ENCODE data around the gene SEBOX. TPM values are rescaled to one million over a fixed set of nuclear protein-coding genes. Genes with fewer than 3 reads are reported as not detected.

SEBOX gene
- polyA plus RNA-seq, 3 donors, result not detected

GRCh38 chr17:28331891-28332420, 33.0 kb downstream of the SEBOX start:
- peaks cover 53% of the 10 kb centered on the region for H3K79me2 ChIP-seq (ENCODE audit: insufficient read depth, low read length)
- no peak overlapping the region for H3K4me3 Mint-ChIP-seq

GRCh38 chr17:28330671-28331070, 34.3 kb downstream of the SEBOX start:
- Histone ChIP-seq H4K20me1 (ENCODE audit: insufficient read depth, low read length) (no peaks in the 10 kb centered on the region), H3K27ac (ENCODE audit: low read depth in 1 of 2, low read length in 2 of 2) (peak overlapping the region in 1 of 2 donors; percentile 96), H3K27me3 (ENCODE audit: control insufficient read depth in 2 of 2, insufficient read depth in 2 of 2, low read length in 2 of 2) (no peaks in the 10 kb centered on the region), H2AFZ (ENCODE audit: insufficient read depth, low read depth, low read length, poor library complexity, severe bottlenecking) (no peak overlapping the region), H3K4me3 (replicated peaks in 1 of 3; ENCODE audit: low read depth in 2 of 3, low read length in 3 of 3) (no peak overlapping the region), H3K9ac (ENCODE audit: insufficient read depth, low read length, poor library complexity, severe bottlenecking) (no peak overlapping the region), H3K36me3 (replicated peaks in 1 of 2; ENCODE audit: control insufficient read depth in 1 of 2, insufficient read depth in 2 of 2, low read length in 2 of 2) (peaks cover 42 to 67% of the 10 kb centered on the region in 2 donors), H3K4me1 (ENCODE audit: control insufficient read depth in 1 of 2, insufficient read depth in 2 of 2, low read length in 2 of 2) (peaks cover 21 to 23% of the 10 kb centered on the region in 2 donors), H3K4me2 (replicated peaks; ENCODE audit: extremely low read depth, low read length, poor library complexity, severe bottlenecking) (no peak overlapping the region), H3K9me3 (replicated peaks in 1 of 2; ENCODE audit: control insufficient read depth in 1 of 2, insufficient read depth in 1 of 2, low read length in 2 of 2) (no peaks in the 10 kb centered on the region), H3K79me2 (ENCODE audit: insufficient read depth, low read length) (peaks cover 40% of the 10 kb centered on the region)
- H3K27ac Mint-ChIP-seq, result peak overlapping the region in 1 of 7 donors; percentile 76
- H3K27me3 Mint-ChIP-seq (ENCODE audit: low read depth in 3 of 3), result peaks cover 0 to 1% (median 0%) of the 10 kb centered on the region in 3 donors
- DNase-seq, result no peak
- peaks cover 25% of the 10 kb centered on the region for H3K4me1 Mint-ChIP-seq
- TF ChIP-seq CTCF (IDR thresholded peaks at IDR 0.05), result no peak
- H3K36me3 Mint-ChIP-seq, result peaks cover 51 to 68% of the 10 kb centered on the region in 2 donors
- no peaks in the 10 kb centered on the region for H3K9me3 Mint-ChIP-seq
- WGBS (ENCODE audit: insufficient coverage), result 97% methylated on average over 5 of the region's 5 CpGs
- H3K4me3 Mint-ChIP-seq, result no peak overlapping the region
- intact Hi-C loops (cut with micrococcal nuclease), result loop anchor here in 1 of 2 donors (10.0 kb wide), 2 partner anchors 244 to 286 kb away; partner anchors contain the start of genes ALDOC, NLK and PIGS

More at GRCh38 chr17:28331891-28332420, 33.0 kb downstream of the SEBOX start:
- intact Hi-C loops (cut with micrococcal nuclease), result loop anchor here in 1 of 2 donors (10.0 kb wide), 2 partner anchors 243 to 287 kb away; partner anchors contain the start of genes ALDOC, NLK and PIGS
- H3K9me3 Mint-ChIP-seq, result no peaks in the 10 kb centered on the region
- Histone ChIP-seq H3K9me3 (replicated peaks in 1 of 2; ENCODE audit: control insufficient read depth in 1 of 2, insufficient read depth in 1 of 2, low read length in 2 of 2) (no peaks in the 10 kb centered on the region), H3K4me1 (ENCODE audit: control insufficient read depth in 1 of 2, insufficient read depth in 2 of 2, low read length in 2 of 2) (peaks cover 31 to 36% of the 10 kb centered on the region in 2 donors), H3K4me2 (replicated peaks; ENCODE audit: extremely low read depth, low read length, poor library complexity, severe bottlenecking) (no peak overlapping the region), H4K20me1 (ENCODE audit: insufficient read depth, low read length) (no peaks in the 10 kb centered on the region), H2AFZ (ENCODE audit: insufficient read depth, low read depth, low read length, poor library complexity, severe bottlenecking) (no peak overlapping the region), H3K9ac (ENCODE audit: insufficient read depth, low read length, poor library complexity, severe bottlenecking) (no peak overlapping the region), H3K36me3 (replicated peaks in 1 of 2; ENCODE audit: control insufficient read depth in 1 of 2, insufficient read depth in 2 of 2, low read length in 2 of 2) (peaks cover 42 to 55% of the 10 kb centered on the region in 2 donors), H3K4me3 (replicated peaks in 1 of 3; ENCODE audit: low read depth in 2 of 3, low read length in 3 of 3) (no peak overlapping the region), H3K27ac (ENCODE audit: low read depth in 1 of 2, low read length in 2 of 2) (peak overlapping the region in 1 of 2 donors; percentile 96), H3K27me3 (ENCODE audit: control insufficient read depth in 2 of 2, insufficient read depth in 2 of 2, low read length in 2 of 2) (no peaks in the 10 kb centered on the region)
- no CpG with 5 or more reads among the region's 6 CpGs for WGBS (ENCODE audit: insufficient coverage)
- TF ChIP-seq CTCF (IDR thresholded peaks at IDR 0.05), result no peak
- H3K27ac Mint-ChIP-seq, result peak overlapping the region in 3 of 7 donors; percentile 3 to 69 (median 25)
- H3K36me3 Mint-ChIP-seq, result peaks cover 41 to 56% of the 10 kb centered on the region in 2 donors
- H3K27me3 Mint-ChIP-seq (ENCODE audit: low read depth in 3 of 3), result peaks cover 0 to 1% (median 0%) of the 10 kb centered on the region in 3 donors
- no peak for DNase-seq
- H3K4me1 Mint-ChIP-seq, result peaks cover 35% of the 10 kb centered on the region

Measured in CD14-positive monocyte (primary cell).